Prostate gland (tissue), 2 donors: ENCODE measurements around the gene TSG101.

ENCODE experiments used
- POLR2A ChIP-seq: fragments of 450-650 bp; IDR thresholded peaks from one replicate; pipeline ENCODE4 v1.6.1; 2016; ENCODE audit warnings: antibody characterized with exemption, mild to moderate bottlenecking
- POLR2AphosphoS5 ChIP-seq: sonication (generic); formaldehyde crosslinking; IDR thresholded peaks from one replicate; pipeline ENCODE4 v1.6.1; 2017; ENCODE audit warnings: antibody characterized with exemption
- TF ChIP-seq, protein P1 (sequence below), 4 experiments: fragments of 200-600 bp in 2 of 4; fragments of 450-650 bp in 2 of 4; sonication (generic) in 2 of 4; IDR thresholded peaks; 1 replicate in 3 of 4; 2 replicates in 1 of 4; pipeline ENCODE4 v1.5.1; 2016 to 2019; ENCODE audit warnings: antibody characterized with exemption in 4 of 4, mild to moderate bottlenecking in 2 of 4, moderate library complexity in 2 of 4

DNA sequence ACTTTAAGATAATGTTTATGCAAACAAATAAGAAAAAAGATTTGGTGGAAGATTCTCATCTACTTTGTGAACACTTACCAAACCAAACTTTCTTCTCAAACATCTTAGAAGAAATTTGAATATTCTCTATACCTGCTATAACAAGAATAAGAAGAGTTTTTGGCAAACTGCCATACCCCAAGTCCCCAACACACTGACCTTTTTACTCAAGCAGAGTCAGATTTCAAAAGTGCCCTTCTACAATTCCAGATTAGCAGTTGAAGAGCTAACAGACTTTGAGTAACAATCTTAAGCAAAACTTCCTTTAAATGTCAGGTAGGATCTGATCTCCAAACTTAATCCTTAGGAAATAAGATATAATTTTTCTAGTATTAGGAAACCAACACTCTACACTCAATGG lies 33.9 kb downstream of the TSG101 start:
- TF ChIP-seq, protein P1, sequence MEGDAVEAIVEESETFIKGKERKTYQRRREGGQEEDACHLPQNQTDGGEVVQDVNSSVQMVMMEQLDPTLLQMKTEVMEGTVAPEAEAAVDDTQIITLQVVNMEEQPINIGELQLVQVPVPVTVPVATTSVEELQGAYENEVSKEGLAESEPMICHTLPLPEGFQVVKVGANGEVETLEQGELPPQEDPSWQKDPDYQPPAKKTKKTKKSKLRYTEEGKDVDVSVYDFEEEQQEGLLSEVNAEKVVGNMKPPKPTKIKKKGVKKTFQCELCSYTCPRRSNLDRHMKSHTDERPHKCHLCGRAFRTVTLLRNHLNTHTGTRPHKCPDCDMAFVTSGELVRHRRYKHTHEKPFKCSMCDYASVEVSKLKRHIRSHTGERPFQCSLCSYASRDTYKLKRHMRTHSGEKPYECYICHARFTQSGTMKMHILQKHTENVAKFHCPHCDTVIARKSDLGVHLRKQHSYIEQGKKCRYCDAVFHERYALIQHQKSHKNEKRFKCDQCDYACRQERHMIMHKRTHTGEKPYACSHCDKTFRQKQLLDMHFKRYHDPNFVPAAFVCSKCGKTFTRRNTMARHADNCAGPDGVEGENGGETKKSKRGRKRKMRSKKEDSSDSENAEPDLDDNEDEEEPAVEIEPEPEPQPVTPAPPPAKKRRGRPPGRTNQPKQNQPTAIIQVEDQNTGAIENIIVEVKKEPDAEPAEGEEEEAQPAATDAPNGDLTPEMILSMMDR (IDR thresholded peaks at IDR 0.05): no peak
- TF ChIP-seq POLR2A (no peak), POLR2AphosphoS5 (no peak)
